Naive B cell (primary cell): ENCODE data around the gene ING5. TPM values are rescaled to one million over a fixed set of nuclear protein-coding genes. Genes with fewer than 3 reads are reported as not detected.

ENCODE experiments used
- ATAC-seq, 2 donors: fragments of 150-1000 bp; cut with Tn5 transposase; 2 replicates each; pipeline ENCODE4 v1.10.0; 2021; ENCODE audit warnings: low read depth in 2 of 2, mild to moderate bottlenecking in 2 of 2, moderate library complexity in 2 of 2
- DNase-seq: peaks from one replicate; pipeline ENCODE4 v3.0.0; 2022
- H3K27ac Mint-ChIP-seq, 6 donors: one replicate each; pipeline ENCODE4 v1.8.0; 2020 to 2022; ENCODE audit warnings: mild to moderate bottlenecking in 6 of 6, mixed read lengths in 6 of 6, moderate library complexity in 5 of 6, inconsistent platforms in 2 of 6
- H3K27me3 Mint-ChIP-seq, 3 donors: one replicate each; pipeline ENCODE4 v1.8.0; 2021 to 2022; ENCODE audit warnings: mixed read lengths in 3 of 3, mild to moderate bottlenecking in 1 of 3
- H3K36me3 Mint-ChIP-seq, 2 donors: one replicate each; pipeline ENCODE4 v1.8.0; 2020 to 2022; ENCODE audit warnings: mixed read lengths in 2 of 2, inconsistent platforms in 1 of 2, mild to moderate bottlenecking in 1 of 2
- H3K4me1 Mint-ChIP-seq, 3 donors: one replicate each; pipeline ENCODE4 v1.8.0; 2020 to 2022; ENCODE audit warnings: mixed read lengths in 3 of 3, inconsistent platforms in 1 of 3, mild to moderate bottlenecking in 1 of 3, moderate library complexity in 1 of 3
- H3K4me3 Mint-ChIP-seq, 8 donors: one replicate each; pipeline ENCODE4 v1.8.0; 2020 to 2022; ENCODE audit warnings: mild to moderate bottlenecking in 8 of 8, mixed read lengths in 8 of 8, moderate library complexity in 8 of 8, inconsistent platforms in 2 of 8
- H3K9me3 Mint-ChIP-seq, 7 donors: one replicate each; pipeline ENCODE4 v1.8.0; 2020 to 2022; ENCODE audit warnings: mixed read lengths in 7 of 7, mild to moderate bottlenecking in 5 of 7, inconsistent platforms in 2 of 7, moderate library complexity in 1 of 7
- polyA plus RNA-seq, 6 donors: library from polyadenylated mRNA; unstranded; fragments of 300-500 nt; fragmentation: Illumina TruSeq; gene quantifications; one replicate each; pipeline ENCODE4 v1.2.3, GENCODE V29; 2021; ENCODE audit warnings: low read depth in 6 of 6

ING5 gene
- polyA plus RNA-seq, 6 donors from 2014 or later, result 20.3 to 34.4 (median 24.4) TPM

- Mint-ChIP-seq H3K9me3 (no peaks in the 10 kb centered on the region), H3K4me3 (no peak overlapping the region), H3K36me3 (peaks cover 0 to 2% of the 10 kb centered on the region in 2 donors), H3K27me3 (no peaks in the 10 kb centered on the region), H3K27ac (no peak overlapping the region), H3K4me1 (peaks cover 6 to 15% (median 10%) of the 10 kb centered on the region in 3 donors)
- ATAC-seq, result no peak
- DNase-seq, result no peak
Observed at GRCh38 chr2:241767464-241768250, 65.8 kb downstream of the ING5 start.

DNA sequence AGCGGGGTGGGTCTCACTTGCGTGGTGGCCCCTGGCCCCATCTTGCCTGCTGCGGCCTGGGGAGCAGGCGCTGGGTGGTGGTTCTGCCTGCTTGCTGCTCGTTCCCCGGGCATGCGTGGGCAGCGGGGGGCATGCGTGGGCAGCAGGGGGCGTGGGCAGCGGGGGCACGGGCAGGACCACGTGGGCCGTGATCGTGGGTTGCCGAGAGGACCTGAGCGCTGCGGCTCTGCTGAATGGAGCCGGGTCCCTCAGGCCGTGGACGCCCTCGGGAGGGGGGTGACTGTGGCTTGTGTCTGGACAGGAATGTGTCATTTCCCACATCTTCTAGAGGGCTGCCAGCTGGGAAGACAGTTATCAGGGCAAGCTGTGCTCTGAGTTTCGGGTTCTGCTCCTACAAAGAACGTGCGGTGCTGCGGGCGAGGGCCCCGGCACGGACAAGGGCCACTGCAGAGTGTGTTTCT lies 66.4 kb downstream of the ING5 start:
- Mint-ChIP-seq H3K9me3 (no peaks in the 10 kb centered on the region), H3K27ac (no peak overlapping the region), H3K4me3 (no peak overlapping the region), H3K36me3 (no peaks in the 10 kb centered on the region), H3K27me3 (no peaks in the 10 kb centered on the region), H3K4me1 (peaks cover 6 to 19% (median 10%) of the 10 kb centered on the region in 3 donors)
- no peak for DNase-seq
- ATAC-seq, result no peak

DNA sequence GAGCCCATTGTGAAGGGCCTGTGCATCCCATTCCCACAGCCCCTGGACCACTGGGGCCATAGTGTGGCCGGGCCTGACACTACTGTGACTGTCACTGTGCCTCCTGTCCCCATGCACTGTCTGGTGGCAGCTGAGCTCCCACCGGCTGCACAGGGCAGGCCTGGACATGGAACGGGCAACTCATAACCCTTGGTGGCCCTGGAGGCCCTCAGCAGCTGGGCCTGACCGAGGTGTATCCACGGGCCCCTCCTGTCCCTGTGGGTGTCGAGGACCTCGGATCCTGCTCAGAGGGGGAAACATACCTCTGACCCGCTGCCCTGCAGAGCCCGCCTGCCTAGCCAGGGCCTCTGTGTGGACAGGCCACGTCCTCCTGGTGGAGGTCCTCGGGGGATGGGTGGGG lies 67.0 kb downstream of the ING5 start:
- ATAC-seq, result no peak

GRCh38 chr2:241769819-241770184 lies 68.0 kb downstream of the ING5 start:
- H3K27ac Mint-ChIP-seq, result no peak overlapping the region
- H3K36me3 Mint-ChIP-seq, result no peaks in the 10 kb centered on the region
- H3K27me3 Mint-ChIP-seq, result peaks cover 0 to under 1% (median 0%) of the 10 kb centered on the region in 3 donors
- no peak for DNase-seq
- peaks cover 6 to 19% (median 10%) of the 10 kb centered on the region in 3 donors for H3K4me1 Mint-ChIP-seq
- H3K4me3 Mint-ChIP-seq, result no peak overlapping the region
- no peak for ATAC-seq
- H3K9me3 Mint-ChIP-seq, result no peaks in the 10 kb centered on the region

More for the DNA sequence above, 67.0 kb downstream of the ING5 start:
- H3K27me3 Mint-ChIP-seq, result no peaks in the 10 kb centered on the region
- H3K36me3 Mint-ChIP-seq, result no peaks in the 10 kb centered on the region
- no peak overlapping the region for H3K4me3 Mint-ChIP-seq
- H3K4me1 Mint-ChIP-seq, result peaks cover 6 to 19% (median 10%) of the 10 kb centered on the region in 3 donors
- H3K27ac Mint-ChIP-seq, result peak overlapping the region in 1 of 6 donors; percentile 30
- no peak for DNase-seq
- H3K9me3 Mint-ChIP-seq, result no peaks in the 10 kb centered on the region

DNA sequence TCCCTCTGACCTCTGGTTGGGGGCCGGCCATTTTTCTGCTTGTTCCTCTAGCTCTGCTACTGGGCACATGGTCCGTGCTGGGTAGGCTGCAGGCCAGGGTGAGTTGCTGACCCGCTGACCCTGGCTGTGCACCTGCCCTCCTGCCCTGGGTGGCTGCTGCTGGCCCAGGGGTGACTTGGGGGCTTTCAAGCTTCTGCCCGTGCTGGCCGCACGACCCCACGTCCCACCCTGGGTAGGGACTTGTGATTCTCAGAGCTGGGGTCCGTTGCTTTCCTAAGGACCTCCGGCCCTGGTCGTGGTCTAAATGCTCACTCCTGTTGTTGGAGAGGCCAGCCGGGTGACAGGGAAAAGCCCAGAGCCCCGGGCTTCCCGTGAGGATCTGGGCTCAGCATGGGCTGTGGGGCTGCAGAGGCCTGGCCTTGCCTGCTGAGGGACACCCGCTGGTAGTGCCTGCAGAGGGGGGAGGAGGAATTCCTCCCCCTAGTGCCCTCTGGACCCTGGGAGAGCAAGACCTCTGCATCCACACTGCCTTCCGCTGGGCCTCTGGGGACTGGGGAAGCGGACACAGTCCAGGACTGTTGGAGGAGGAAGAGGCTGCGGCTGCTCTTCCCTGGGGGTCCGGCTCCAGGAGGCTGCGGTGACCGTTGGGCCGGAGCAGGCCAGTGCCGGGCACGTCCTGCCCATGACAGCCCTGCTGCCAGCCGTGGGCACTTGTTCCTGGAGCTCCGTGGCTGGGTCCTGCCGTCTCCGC lies 68.5 kb downstream of the ING5 start:
- Mint-ChIP-seq H3K9me3 (no peaks in the 10 kb centered on the region), H3K27me3 (peaks cover 0 to 6% (median under 1%) of the 10 kb centered on the region in 3 donors), H3K4me3 (no peak overlapping the region), H3K4me1 (peaks cover 6 to 19% (median 10%) of the 10 kb centered on the region in 3 donors), H3K27ac (no peak overlapping the region), H3K36me3 (no peaks in the 10 kb centered on the region)
- ATAC-seq (no peak), DNase-seq (no peak)

GRCh38 chr2:241770936-241771285 lies 69.1 kb downstream of the ING5 start:
- H3K4me3 Mint-ChIP-seq, result peak overlapping the region in 2 of 8 donors; percentile 11 to 76
- ATAC-seq (no peak), DNase-seq (no peak)
- no peaks in the 10 kb centered on the region for H3K36me3 Mint-ChIP-seq
- H3K4me1 Mint-ChIP-seq, result peaks cover 6 to 19% (median 10%) of the 10 kb centered on the region in 3 donors
- no peaks in the 10 kb centered on the region for H3K9me3 Mint-ChIP-seq
- H3K27ac Mint-ChIP-seq, result peak overlapping the region in 3 of 6 donors; percentile 15 to 68 (median 28)
- peaks cover 0 to 12% (median 6%) of the 10 kb centered on the region in 3 donors for H3K27me3 Mint-ChIP-seq

DNA sequence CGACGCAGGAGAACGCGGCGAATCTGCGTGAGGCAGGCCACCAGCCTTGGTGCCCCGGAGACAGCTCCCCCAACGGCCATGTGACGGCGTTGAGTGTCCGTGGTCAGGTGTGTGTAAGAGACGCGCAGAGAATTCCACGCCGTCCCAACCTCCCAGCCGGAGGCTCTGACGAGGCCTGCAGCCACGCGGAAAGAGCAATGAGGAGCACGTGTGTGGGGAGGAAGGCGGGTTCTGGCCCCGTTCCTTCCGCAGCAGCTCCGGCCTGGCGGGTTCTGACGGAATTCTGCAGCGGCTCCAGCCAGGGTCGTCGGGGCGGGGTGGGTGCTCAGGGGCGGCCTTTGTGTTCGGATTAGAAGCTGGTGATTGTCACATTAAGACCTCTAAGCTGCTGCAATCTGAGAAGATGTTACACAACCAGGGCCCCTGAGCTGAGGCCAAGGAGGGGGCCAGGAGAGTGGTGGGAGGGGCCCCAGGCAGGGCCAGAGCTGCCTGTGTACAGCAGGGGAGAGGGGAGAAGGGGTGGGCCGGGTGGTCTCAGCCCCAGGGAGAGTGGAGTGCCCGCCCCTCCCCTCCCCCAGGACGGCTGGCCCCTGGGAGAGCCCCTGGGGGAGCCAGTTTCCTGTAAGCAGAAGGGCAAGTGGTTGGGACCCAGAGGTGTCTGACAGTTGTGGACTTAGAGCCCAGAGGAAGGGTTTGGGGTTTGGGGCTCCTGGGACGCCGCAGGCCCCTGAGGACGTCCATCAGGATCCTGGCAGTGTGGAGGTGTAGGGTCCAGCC lies 69.6 kb downstream of the ING5 start:
- H3K27me3 Mint-ChIP-seq, result peaks cover 0 to 12% (median 6%) of the 10 kb centered on the region in 3 donors
- H3K27ac Mint-ChIP-seq, result peak overlapping the region; percentile 29 to 87 (median 54)
- H3K4me3 Mint-ChIP-seq, result peak overlapping the region in 5 of 8 donors; percentile 61 to 90 (median 80)
- peak in 1 of 2 donors; percentile 21 for ATAC-seq
- H3K36me3 Mint-ChIP-seq, result no peaks in the 10 kb centered on the region
- peaks cover 6 to 19% (median 10%) of the 10 kb centered on the region in 3 donors for H3K4me1 Mint-ChIP-seq
- no peaks in the 10 kb centered on the region for H3K9me3 Mint-ChIP-seq
- DNase-seq, result no peak

DNA sequence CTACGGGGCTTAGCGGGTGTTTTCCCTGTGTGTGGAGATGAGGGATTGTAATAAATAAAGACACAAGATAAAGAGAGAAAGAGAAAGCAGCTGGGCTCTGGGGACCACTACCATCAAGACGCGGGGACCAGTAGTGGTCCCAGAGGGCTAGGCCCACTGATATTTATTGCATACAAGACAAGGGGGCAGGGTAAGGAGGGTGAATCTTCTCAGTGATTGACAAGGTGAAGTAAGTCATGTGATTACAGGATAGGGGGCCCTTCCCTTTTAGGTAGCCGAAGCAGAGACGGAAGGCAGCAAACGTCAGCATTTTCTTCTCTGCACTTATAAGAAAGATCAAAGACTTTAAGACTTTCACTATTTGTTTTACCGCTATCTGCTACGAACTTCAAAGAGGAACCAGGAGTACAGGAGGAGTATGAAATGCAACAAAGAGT lies 70.2 kb downstream of the ING5 start:
- no peaks in the 10 kb centered on the region for H3K36me3 Mint-ChIP-seq
- H3K27me3 Mint-ChIP-seq, result peaks cover 0 to 12% (median 6%) of the 10 kb centered on the region in 3 donors
- no peaks in the 10 kb centered on the region for H3K9me3 Mint-ChIP-seq
- peak; percentile 38 for DNase-seq
- ATAC-seq, result peak in 1 of 2 donors; percentile 43
- peaks cover 6 to 19% (median 10%) of the 10 kb centered on the region in 3 donors for H3K4me1 Mint-ChIP-seq
- peak overlapping the region in 5 of 8 donors; percentile 61 to 90 (median 80) for H3K4me3 Mint-ChIP-seq
- H3K27ac Mint-ChIP-seq, result peak overlapping the region; percentile 29 to 87 (median 60)

- Mint-ChIP-seq H3K9me3 (peaks cover 0 to 2% (median 0%) of the 10 kb centered on the region in 7 donors), H3K27me3 (peaks cover 0 to 12% (median 6%) of the 10 kb centered on the region in 3 donors), H3K27ac (no peak overlapping the region), H3K4me1 (peaks cover 6 to 19% (median 10%) of the 10 kb centered on the region in 3 donors), H3K36me3 (no peaks in the 10 kb centered on the region), H3K4me3 (no peak overlapping the region)
- ATAC-seq (no peak), DNase-seq (no peak)
Observed at GRCh38 chr2:241773511-241774418, 71.9 kb downstream of the ING5 start.

GRCh38 chr2:241774419-241775222 lies 72.8 kb downstream of the ING5 start:
- Mint-ChIP-seq H3K27me3 (peaks cover 0 to 12% (median 6%) of the 10 kb centered on the region in 3 donors), H3K4me1 (peaks cover 6 to 19% (median 10%) of the 10 kb centered on the region in 3 donors), H3K9me3 (peaks cover 0 to 4% (median 0%) of the 10 kb centered on the region in 7 donors), H3K36me3 (no peaks in the 10 kb centered on the region), H3K4me3 (no peak overlapping the region), H3K27ac (no peak overlapping the region)
- DNase-seq (no peak), ATAC-seq (no peak)

- no peak overlapping the region for H3K27ac Mint-ChIP-seq
- no peaks in the 10 kb centered on the region for H3K36me3 Mint-ChIP-seq
- ATAC-seq, result no peak
- DNase-seq, result no peak
- peaks cover 6 to 17% (median 10%) of the 10 kb centered on the region in 3 donors for H3K4me1 Mint-ChIP-seq
- H3K27me3 Mint-ChIP-seq, result peaks cover 0 to 12% (median 6%) of the 10 kb centered on the region in 3 donors
- H3K4me3 Mint-ChIP-seq, result no peak overlapping the region
- H3K9me3 Mint-ChIP-seq, result peaks cover 0 to 4% (median 0%) of the 10 kb centered on the region in 7 donors
Observed at GRCh38 chr2:241775223-241776177, 73.7 kb downstream of the ING5 start.
